ENCODE data around the gene NT5E.

The NT5E gene

GRCh38 chr6:85484948-85485347 is 35.1 kb downstream of the NT5E start:
- TF ChIP-seq CTCF (IDR thresholded peaks at IDR 0.05; ENCODE audit: low read depth, low read length, poor library complexity, severe bottlenecking), result no peak
- no peak for TF ChIP-seq EZH2phosphoT487 (IDR thresholded peaks at IDR 0.05; ENCODE audit: borderline replicate concordance, low read length)
- Histone ChIP-seq H3K27ac (ENCODE audit: low read depth, low read length) (no peak overlapping the region), H3K9me3 (ENCODE audit: control insufficient read depth, insufficient read depth, low read length) (no peaks in the 10 kb centered on the region), H3K4me1 (ENCODE audit: control insufficient read depth, low read length) (no peaks in the 10 kb centered on the region), H3K4me2 (ENCODE audit: low read length) (no peak overlapping the region), H3K9me2 (replicated peaks; ENCODE audit: control insufficient read depth, low read length) (no peaks in the 10 kb centered on the region; the same call in 1 of the 2 replicates), H3K4me3 (ENCODE audit: low read length) (no peak overlapping the region), H3K36me3 (ENCODE audit: control insufficient read depth, low read length) (no peaks in the 10 kb centered on the region), H3F3A (ENCODE audit: control insufficient read depth, insufficient read depth) (no peaks in the 10 kb centered on the region), H3K27me3 (ENCODE audit: control insufficient read depth, low read length) (peaks cover 11% of the 10 kb centered on the region), H3K79me2 (ENCODE audit: control insufficient read depth, low read length) (no peaks in the 10 kb centered on the region), H4K20me1 (ENCODE audit: control insufficient read depth, insufficient read depth, low read depth, low read length) (no peaks in the 10 kb centered on the region)

GRCh38 chr6:85490516-85491248 is 40.8 kb downstream of the NT5E start:
- Histone ChIP-seq H3K27ac (ENCODE audit: low read depth, low read length) (no peak overlapping the region), H3K36me3 (ENCODE audit: control insufficient read depth, low read length) (no peaks in the 10 kb centered on the region), H3K4me1 (ENCODE audit: control insufficient read depth, low read length) (no peaks in the 10 kb centered on the region), H3K79me2 (ENCODE audit: control insufficient read depth, low read length) (no peaks in the 10 kb centered on the region), H3K9me2 (replicated peaks; ENCODE audit: control insufficient read depth, low read length) (no peaks in the 10 kb centered on the region; the same call in 1 of the 2 replicates), H3K4me2 (ENCODE audit: low read length) (no peak overlapping the region), H3K9me3 (ENCODE audit: control insufficient read depth, insufficient read depth, low read length) (no peaks in the 10 kb centered on the region), H3K4me3 (ENCODE audit: low read length) (no peak overlapping the region), H3K27me3 (ENCODE audit: control insufficient read depth, low read length) (no peaks in the 10 kb centered on the region), H3F3A (ENCODE audit: control insufficient read depth, insufficient read depth) (no peaks in the 10 kb centered on the region), H4K20me1 (ENCODE audit: control insufficient read depth, insufficient read depth, low read depth, low read length) (no peaks in the 10 kb centered on the region)
- TF ChIP-seq EZH2phosphoT487 (IDR thresholded peaks at IDR 0.05; ENCODE audit: borderline replicate concordance, low read length), result no peak
- no peak for TF ChIP-seq CTCF (IDR thresholded peaks at IDR 0.05; ENCODE audit: low read depth, low read length, poor library complexity, severe bottlenecking)

GRCh38 chr6:85493389-85493788 is 43.5 kb downstream of the NT5E start:
- no peak overlapping the region for H3K27ac ChIP-seq (ENCODE audit: low read depth, low read length)
- no peaks in the 10 kb centered on the region for H3K36me3 ChIP-seq (ENCODE audit: control insufficient read depth, low read length)
- H3K9me3 ChIP-seq (ENCODE audit: control insufficient read depth, insufficient read depth, low read length), result peaks cover 5% of the 10 kb centered on the region; the same call in 1 of the 2 replicates
- no peak overlapping the region for H3K4me3 ChIP-seq (ENCODE audit: low read length)
- no peaks in the 10 kb centered on the region for H3K27me3 ChIP-seq (ENCODE audit: control insufficient read depth, low read length)
- no peaks in the 10 kb centered on the region for H3F3A ChIP-seq (ENCODE audit: control insufficient read depth, insufficient read depth)
- TF ChIP-seq EZH2phosphoT487 (IDR thresholded peaks at IDR 0.05; ENCODE audit: borderline replicate concordance, low read length) (no peak), CTCF (IDR thresholded peaks at IDR 0.05; ENCODE audit: low read depth, low read length, poor library complexity, severe bottlenecking) (no peak)
- no peaks in the 10 kb centered on the region for H3K79me2 ChIP-seq (ENCODE audit: control insufficient read depth, low read length)
- no peaks in the 10 kb centered on the region for H3K4me1 ChIP-seq (ENCODE audit: control insufficient read depth, low read length)
- H3K4me2 ChIP-seq (ENCODE audit: low read length), result no peak overlapping the region
- H3K9me2 ChIP-seq (replicated peaks; ENCODE audit: control insufficient read depth, low read length), result no peaks in the 10 kb centered on the region; the same call in 1 of the 2 replicates
- no peaks in the 10 kb centered on the region for H4K20me1 ChIP-seq (ENCODE audit: control insufficient read depth, insufficient read depth, low read depth, low read length)
